ENCODE data around the gene AKT1S1.

Gene AKT1S1

GRCh38 chr19:49836176-49837008 is 40.8 kb downstream of the AKT1S1 start:
- TF ChIP-seq CTCF (IDR thresholded peaks at IDR 0.05), result no peak
- no peak overlapping the region for H3K4me3 ChIP-seq
- H3K27ac ChIP-seq, result no peak overlapping the region
- no peak for DNase-seq (ENCODE audit: low spot score)

GRCh38 chr19:49835562-49835961 is 41.6 kb downstream of the AKT1S1 start:
- no peak for DNase-seq (ENCODE audit: low spot score)
- TF ChIP-seq CTCF (IDR thresholded peaks at IDR 0.05), result no peak
- Histone ChIP-seq H3K4me3 (no peak overlapping the region), H3K27ac (no peak overlapping the region)

GRCh38 chr19:49833599-49833998 is 43.6 kb downstream of the AKT1S1 start:
- H3K4me3 ChIP-seq, result no peak overlapping the region
- no peak for TF ChIP-seq CTCF (IDR thresholded peaks at IDR 0.05)
- no peak overlapping the region for H3K27ac ChIP-seq
- no peak for DNase-seq (ENCODE audit: low spot score)

GRCh38 chr19:49832556-49832955 is 44.6 kb downstream of the AKT1S1 start:
- H3K4me3 ChIP-seq, result no peak overlapping the region
- DNase-seq (ENCODE audit: low spot score), result no peak
- H3K27ac ChIP-seq, result no peak overlapping the region
- TF ChIP-seq CTCF (IDR thresholded peaks at IDR 0.05), result no peak

GRCh38 chr19:49831592-49831991 is 45.6 kb downstream of the AKT1S1 start:
- no peak for DNase-seq (ENCODE audit: low spot score)
- TF ChIP-seq CTCF (IDR thresholded peaks at IDR 0.05), result no peak
- H3K27ac ChIP-seq, result no peak overlapping the region
- H3K4me3 ChIP-seq, result no peak overlapping the region

- no peak overlapping the region for H3K27ac ChIP-seq
- no peak for TF ChIP-seq CTCF (IDR thresholded peaks at IDR 0.05)
- no peak overlapping the region for H3K4me3 ChIP-seq
- no peak for DNase-seq (ENCODE audit: low spot score)
Observed at GRCh38 chr19:49830766-49831165, 46.4 kb downstream of the AKT1S1 start.

- Histone ChIP-seq H3K4me3 (no peak overlapping the region), H3K27ac (no peak overlapping the region)
- TF ChIP-seq CTCF (IDR thresholded peaks at IDR 0.05), result no peak
- DNase-seq (ENCODE audit: low spot score), result no peak
Observed at GRCh38 chr19:49829721-49830120, 47.4 kb downstream of the AKT1S1 start.
